Neural progenitor cell (in vitro differentiated cells): ENCODE measurements around the gene SRSF4.

ENCODE experiments used
- CTCF ChIP-seq: fragments of 200-600 bp; sonication (generic); IDR thresholded peaks from 2 replicates; pipeline ENCODE4 v1.5.1; 2017; ENCODE audit warnings: antibody characterized with exemption, mild to moderate bottlenecking
- EZH2 ChIP-seq: fragments of 200-600 bp; sonication (generic); IDR thresholded peaks from 2 replicates; pipeline ENCODE4 v1.6.1; 2017; ENCODE audit warnings: antibody characterized with exemption, mild to moderate bottlenecking, moderate library complexity
- EZH2phosphoT487 ChIP-seq: fragments of 200-600 bp; sonication (generic); IDR thresholded peaks from 2 replicates; pipeline ENCODE4 v1.6.1; 2017; ENCODE audit warnings: antibody characterized with exemption

GRCh38 chr1:29125237-29125641 lies 56.5 kb downstream of the SRSF4 start:
- TF ChIP-seq CTCF (no peak), EZH2phosphoT487 (no peak), EZH2 (no peak)
